Type B pancreatic cell (in vitro differentiated cells): Measurements from ENCODE around the gene ENO4. TPM values are rescaled to one million over a fixed set of nuclear protein-coding genes. Genes with fewer than 3 reads are reported as not detected.

Source experiments
- DNase-seq: peaks from one replicate; pipeline ENCODE4 v3.0.0; 2021; ENCODE audit warnings: mixed read lengths; ENCODE audit not compliant: unreplicated experiment; ENCODE audit errors: extremely low spot score
- H3K27ac Mint-ChIP-seq: 2 replicates; pipeline ENCODE4 v1.8.0; 2021; ENCODE audit warnings: mild to moderate bottlenecking, mixed read lengths
- H3K27me3 Mint-ChIP-seq: 2 replicates; pipeline ENCODE4 v1.8.0; 2021; ENCODE audit warnings: mixed read lengths
- H3K36me3 Mint-ChIP-seq: 2 replicates; pipeline ENCODE4 v1.8.0; 2021; ENCODE audit warnings: mixed read lengths
- H3K4me1 Mint-ChIP-seq: one replicate; pipeline ENCODE4 v1.8.0; 2021; ENCODE audit warnings: mixed read lengths; ENCODE audit not compliant: unreplicated experiment
- H3K4me3 Mint-ChIP-seq: 2 replicates; pipeline ENCODE4 v1.8.0; 2021; ENCODE audit warnings: mild to moderate bottlenecking, mixed read lengths
- H3K9me3 Mint-ChIP-seq: 2 replicates; pipeline ENCODE4 v1.8.0; 2021; ENCODE audit warnings: mixed read lengths
- CTCF ChIP-seq: fragments of 200-600 bp; sonication (generic); conservative IDR thresholded peaks from 2 replicates; pipeline ENCODE4 v1.5.0; 2021; ENCODE audit warnings: antibody characterized with exemption, mild to moderate bottlenecking
- total RNA-seq: library from RNA; stranded (reverse); gene quantifications from 2 replicates; pipeline ENCODE4 v1.2.1, GENCODE V29; 2021; ENCODE audit warnings: low replicate concordance

ENO4 gene
- total RNA-seq, 1 donor from 2014 or later, result 4.4 TPM

- Mint-ChIP-seq H3K36me3 (peaks cover 19% of the 10 kb centered on the region), H3K4me1 (peaks cover 5% of the 10 kb centered on the region), H3K4me3 (no peak overlapping the region), H3K9me3 (no peaks in the 10 kb centered on the region), H3K27me3 (no peaks in the 10 kb centered on the region), H3K27ac (no peak overlapping the region)
- no peak for DNase-seq
- no peak for TF ChIP-seq CTCF
Observed at GRCh38 chr10:116825901-116826300, 23.4 kb upstream of the ENO4 start.

- Mint-ChIP-seq H3K9me3 (no peaks in the 10 kb centered on the region), H3K4me3 (no peak overlapping the region), H3K4me1 (peaks cover 5% of the 10 kb centered on the region), H3K36me3 (peaks cover 17% of the 10 kb centered on the region), H3K27me3 (no peaks in the 10 kb centered on the region), H3K27ac (no peak overlapping the region)
- DNase-seq, result no peak
- TF ChIP-seq CTCF, result no peak
Observed at GRCh38 chr10:116826803-116827202, 22.5 kb upstream of the ENO4 start.

GRCh38 chr10:116827214-116827671 is 22.1 kb upstream of the ENO4 start:
- DNase-seq, result no peak
- H3K36me3 Mint-ChIP-seq, result peaks cover 17% of the 10 kb centered on the region
- no peaks in the 10 kb centered on the region for H3K9me3 Mint-ChIP-seq
- no peaks in the 10 kb centered on the region for H3K27me3 Mint-ChIP-seq
- H3K4me3 Mint-ChIP-seq, result no peak overlapping the region
- peaks cover 5% of the 10 kb centered on the region for H3K4me1 Mint-ChIP-seq
- no peak for TF ChIP-seq CTCF
- H3K27ac Mint-ChIP-seq, result no peak overlapping the region

GRCh38 chr10:116828116-116828515 is 21.2 kb upstream of the ENO4 start:
- H3K27me3 Mint-ChIP-seq, result no peaks in the 10 kb centered on the region
- no peaks in the 10 kb centered on the region for H3K9me3 Mint-ChIP-seq
- no peak overlapping the region for H3K27ac Mint-ChIP-seq
- no peak for TF ChIP-seq CTCF
- peaks cover 5% of the 10 kb centered on the region for H3K4me1 Mint-ChIP-seq
- H3K36me3 Mint-ChIP-seq, result peaks cover 19% of the 10 kb centered on the region
- no peak for DNase-seq
- no peak overlapping the region for H3K4me3 Mint-ChIP-seq

- no peak overlapping the region for H3K27ac Mint-ChIP-seq
- no peak overlapping the region for H3K4me3 Mint-ChIP-seq
- peaks cover 13% of the 10 kb centered on the region for H3K4me1 Mint-ChIP-seq
- no peaks in the 10 kb centered on the region for H3K9me3 Mint-ChIP-seq
- peaks cover 24% of the 10 kb centered on the region for H3K36me3 Mint-ChIP-seq
- no peak for DNase-seq
- TF ChIP-seq CTCF, result no peak
- peaks cover 3% of the 10 kb centered on the region for H3K27me3 Mint-ChIP-seq
Observed at GRCh38 chr10:116829711-116830110, 19.6 kb upstream of the ENO4 start.

- no peak for DNase-seq
- peaks cover 13% of the 10 kb centered on the region for H3K4me1 Mint-ChIP-seq
- H3K4me3 Mint-ChIP-seq, result no peak overlapping the region
- TF ChIP-seq CTCF, result no peak
- no peak overlapping the region for H3K27ac Mint-ChIP-seq
- no peaks in the 10 kb centered on the region for H3K9me3 Mint-ChIP-seq
- H3K27me3 Mint-ChIP-seq, result peaks cover 10% of the 10 kb centered on the region
- peaks cover 24% of the 10 kb centered on the region for H3K36me3 Mint-ChIP-seq
Observed at GRCh38 chr10:116831086-116831485, 18.2 kb upstream of the ENO4 start.
